Glutamatergic neuron (in vitro differentiated cells): ENCODE data around the gene CMSS1. TPM values are rescaled to one million over a fixed set of nuclear protein-coding genes. Genes with fewer than 3 reads are reported as not detected.

Source experiments
- DNase-seq: peaks from one replicate; pipeline ENCODE4 v3.0.0; 2022
- H3K27ac Mint-ChIP-seq: one replicate; pipeline ENCODE4 v1.8.0; 2020; ENCODE audit warnings: mild to moderate bottlenecking, mixed read lengths, inconsistent platforms; ENCODE audit not compliant: unreplicated experiment
- H3K27me3 Mint-ChIP-seq: one replicate; pipeline ENCODE4 v1.8.0; 2020; ENCODE audit warnings: mild to moderate bottlenecking, moderate library complexity, mixed read lengths, inconsistent platforms; ENCODE audit not compliant: unreplicated experiment
- H3K36me3 Mint-ChIP-seq: one replicate; pipeline ENCODE4 v1.8.0; 2020; ENCODE audit warnings: mild to moderate bottlenecking, mixed read lengths, inconsistent platforms; ENCODE audit not compliant: unreplicated experiment
- H3K4me1 Mint-ChIP-seq: one replicate; pipeline ENCODE4 v1.8.0; 2020; ENCODE audit warnings: mild to moderate bottlenecking, low read depth, mixed read lengths, inconsistent platforms; ENCODE audit not compliant: unreplicated experiment
- H3K4me3 Mint-ChIP-seq: one replicate; pipeline ENCODE4 v1.8.0; 2020; ENCODE audit warnings: mild to moderate bottlenecking, mixed read lengths, inconsistent platforms; ENCODE audit not compliant: unreplicated experiment
- H3K9me3 Mint-ChIP-seq: one replicate; pipeline ENCODE4 v1.8.0; 2020; ENCODE audit warnings: mild to moderate bottlenecking, moderate library complexity, mixed read lengths, inconsistent platforms; ENCODE audit not compliant: unreplicated experiment
- total RNA-seq: library from RNA; stranded (reverse); fragmentation: NEBNext Ultra II Directional; extraction: Animal tissue kit (Norgen Biotek cat#: 25700); gene quantifications from one replicate; pipeline ENCODE4 v1.2.1, GENCODE V29; 2021; ENCODE audit not compliant: unreplicated experiment
- TF ChIP-seq, protein P1 (sequence below): fragments of 200-600 bp; sonication (generic); IDR thresholded peaks from one replicate; pipeline ENCODE4 v1.5.0; 2021; ENCODE audit not compliant: partially characterized antibody, unreplicated experiment

Gene CMSS1
- total RNA-seq, 1 donor from 2014 or later, result 37.8 TPM

DNA sequence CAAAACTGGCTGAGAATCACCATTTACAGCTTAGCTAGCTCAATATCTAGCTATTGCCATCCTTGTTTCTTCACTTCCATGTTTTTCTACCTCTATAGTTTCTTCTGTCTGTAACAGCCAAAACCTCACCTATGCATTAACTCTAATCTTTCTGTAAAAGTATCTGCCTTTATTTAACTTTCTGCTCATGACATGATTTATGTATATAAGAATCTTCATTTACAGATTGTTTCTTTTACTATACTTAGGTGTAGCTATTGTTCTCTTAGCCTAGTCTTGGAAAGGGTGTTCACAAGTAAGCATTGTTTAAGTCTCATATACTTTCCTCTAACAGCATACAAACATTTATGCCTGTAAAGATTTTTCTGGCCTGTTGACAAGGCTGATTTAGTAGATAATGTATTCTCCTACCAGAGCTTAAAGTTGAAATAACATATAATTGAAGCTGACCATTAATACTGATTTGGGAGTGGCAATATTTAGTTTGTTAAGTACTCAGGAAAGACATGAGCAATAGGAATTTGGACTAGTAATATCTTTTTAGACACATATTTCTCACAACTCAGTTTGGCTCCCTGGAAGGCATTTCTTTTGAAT is 287.3 kb downstream of the CMSS1 start:
- DNase-seq, result no peak
- no peaks in the 10 kb centered on the region for H3K36me3 Mint-ChIP-seq
- H3K9me3 Mint-ChIP-seq, result no peaks in the 10 kb centered on the region
- H3K27me3 Mint-ChIP-seq, result no peaks in the 10 kb centered on the region
- no peak overlapping the region for H3K4me3 Mint-ChIP-seq
- no peak overlapping the region for H3K27ac Mint-ChIP-seq
- H3K4me1 Mint-ChIP-seq, result no peaks in the 10 kb centered on the region
- TF ChIP-seq, protein P1, sequence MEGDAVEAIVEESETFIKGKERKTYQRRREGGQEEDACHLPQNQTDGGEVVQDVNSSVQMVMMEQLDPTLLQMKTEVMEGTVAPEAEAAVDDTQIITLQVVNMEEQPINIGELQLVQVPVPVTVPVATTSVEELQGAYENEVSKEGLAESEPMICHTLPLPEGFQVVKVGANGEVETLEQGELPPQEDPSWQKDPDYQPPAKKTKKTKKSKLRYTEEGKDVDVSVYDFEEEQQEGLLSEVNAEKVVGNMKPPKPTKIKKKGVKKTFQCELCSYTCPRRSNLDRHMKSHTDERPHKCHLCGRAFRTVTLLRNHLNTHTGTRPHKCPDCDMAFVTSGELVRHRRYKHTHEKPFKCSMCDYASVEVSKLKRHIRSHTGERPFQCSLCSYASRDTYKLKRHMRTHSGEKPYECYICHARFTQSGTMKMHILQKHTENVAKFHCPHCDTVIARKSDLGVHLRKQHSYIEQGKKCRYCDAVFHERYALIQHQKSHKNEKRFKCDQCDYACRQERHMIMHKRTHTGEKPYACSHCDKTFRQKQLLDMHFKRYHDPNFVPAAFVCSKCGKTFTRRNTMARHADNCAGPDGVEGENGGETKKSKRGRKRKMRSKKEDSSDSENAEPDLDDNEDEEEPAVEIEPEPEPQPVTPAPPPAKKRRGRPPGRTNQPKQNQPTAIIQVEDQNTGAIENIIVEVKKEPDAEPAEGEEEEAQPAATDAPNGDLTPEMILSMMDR, result no peak

DNA sequence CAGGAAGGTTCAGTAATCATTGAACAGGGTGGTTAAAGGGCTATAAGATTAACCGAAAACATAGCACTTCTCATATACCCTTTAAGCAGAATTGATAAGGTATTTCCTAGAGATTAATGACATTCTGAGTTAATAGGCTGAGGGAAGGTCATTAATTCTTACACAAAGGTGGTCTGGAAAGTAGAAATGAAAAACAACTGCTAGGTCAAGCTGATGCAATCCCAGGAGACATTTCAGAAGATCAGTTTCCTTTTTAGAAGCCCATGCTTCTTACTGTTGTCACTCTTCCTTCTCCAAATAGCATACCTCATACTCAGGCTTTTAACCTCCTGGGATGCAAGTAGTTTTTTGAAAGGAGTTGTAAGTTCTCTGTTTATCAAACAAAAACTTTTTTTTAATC is 287.8 kb downstream of the CMSS1 start:
- no peaks in the 10 kb centered on the region for H3K9me3 Mint-ChIP-seq
- TF ChIP-seq, protein P1, result no peak
- no peaks in the 10 kb centered on the region for H3K27me3 Mint-ChIP-seq
- H3K4me3 Mint-ChIP-seq, result no peak overlapping the region
- DNase-seq, result no peak
- H3K36me3 Mint-ChIP-seq, result no peaks in the 10 kb centered on the region
- no peaks in the 10 kb centered on the region for H3K4me1 Mint-ChIP-seq
- no peak overlapping the region for H3K27ac Mint-ChIP-seq

DNA sequence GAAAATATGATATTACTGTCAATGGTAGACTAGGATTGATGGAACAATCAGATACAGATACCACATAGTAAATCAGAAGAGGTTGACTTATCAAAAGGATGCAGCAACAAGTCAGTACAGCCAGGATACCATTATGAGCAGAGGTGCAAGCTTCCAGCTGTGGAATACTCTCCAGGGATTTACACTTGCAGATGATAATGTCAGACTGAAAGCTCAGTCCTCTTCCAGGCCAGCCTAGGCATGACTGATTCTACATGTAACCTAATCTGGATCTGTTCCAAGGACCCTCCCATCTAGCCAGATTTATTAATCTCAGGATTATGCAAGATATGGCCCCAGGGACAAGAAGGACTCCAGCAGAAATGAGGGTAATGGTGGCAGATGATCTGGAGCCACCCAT is 288.4 kb downstream of the CMSS1 start:
- no peak overlapping the region for H3K27ac Mint-ChIP-seq
- H3K27me3 Mint-ChIP-seq, result no peaks in the 10 kb centered on the region
- DNase-seq, result no peak
- H3K9me3 Mint-ChIP-seq, result no peaks in the 10 kb centered on the region
- H3K4me3 Mint-ChIP-seq, result no peak overlapping the region
- H3K36me3 Mint-ChIP-seq, result no peaks in the 10 kb centered on the region
- TF ChIP-seq, protein P1, result no peak
- H3K4me1 Mint-ChIP-seq, result no peaks in the 10 kb centered on the region

DNA sequence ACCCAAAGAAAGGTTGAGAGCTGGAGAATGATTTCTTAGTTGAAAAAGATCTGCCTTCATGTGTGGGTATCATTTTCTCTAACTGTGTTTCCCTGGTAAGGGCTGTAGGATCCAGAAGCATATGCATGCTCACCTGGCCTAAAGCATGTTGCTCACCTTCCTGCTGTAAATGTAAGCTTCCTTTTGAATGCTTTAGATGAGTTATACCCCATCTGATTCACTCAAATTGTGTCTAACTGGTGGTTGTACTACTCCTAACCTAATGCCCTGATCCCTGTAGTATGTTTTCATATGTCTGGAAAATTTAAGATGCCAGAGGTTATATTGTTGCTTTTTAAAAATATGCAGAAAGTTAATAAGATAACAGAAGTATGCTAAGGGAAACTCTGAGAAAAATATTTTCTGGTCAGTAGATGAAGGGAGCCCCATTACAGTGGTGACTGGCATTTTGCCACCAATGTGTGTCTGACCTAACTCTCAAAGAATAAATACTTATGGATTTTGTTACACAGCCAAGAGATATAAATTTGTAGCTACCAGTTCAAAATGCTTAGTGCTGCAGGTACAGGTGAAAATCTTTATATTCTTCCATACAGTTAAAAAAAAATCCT is 289.0 kb downstream of the CMSS1 start:
- H3K27me3 Mint-ChIP-seq, result no peaks in the 10 kb centered on the region
- H3K9me3 Mint-ChIP-seq, result no peaks in the 10 kb centered on the region
- no peak overlapping the region for H3K4me3 Mint-ChIP-seq
- no peaks in the 10 kb centered on the region for H3K36me3 Mint-ChIP-seq
- TF ChIP-seq, protein P1, result no peak
- DNase-seq, result no peak
- H3K4me1 Mint-ChIP-seq, result no peaks in the 10 kb centered on the region
- no peak overlapping the region for H3K27ac Mint-ChIP-seq

DNA sequence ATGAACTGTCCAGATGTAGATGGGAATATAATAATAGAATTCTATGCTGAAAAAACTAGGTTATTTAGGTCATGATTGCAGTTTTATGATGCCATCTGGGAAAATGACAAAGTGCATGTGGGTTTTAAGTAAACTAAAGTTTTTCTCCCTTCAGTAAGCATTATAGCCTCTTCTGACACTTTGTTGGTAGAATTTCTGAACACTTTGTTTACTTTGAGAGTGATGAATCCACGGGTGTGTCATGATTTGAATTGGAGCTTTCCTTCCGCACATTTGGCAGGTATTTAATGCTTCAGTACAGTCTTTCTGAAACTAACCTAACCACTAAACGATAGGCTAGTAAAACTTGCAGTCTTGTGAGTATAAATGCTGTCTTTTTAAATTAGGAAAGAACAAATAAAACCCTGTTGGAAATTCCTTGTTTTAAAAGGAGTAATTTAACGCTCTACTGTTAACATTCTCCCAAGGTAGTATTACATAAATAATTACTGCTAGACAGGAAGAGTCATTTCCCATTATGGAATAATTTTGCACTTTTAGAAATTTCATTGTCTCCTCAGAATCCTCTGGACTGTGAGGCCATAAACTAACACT is 289.7 kb downstream of the CMSS1 start:
- Mint-ChIP-seq H3K27ac (no peak overlapping the region), H3K9me3 (no peaks in the 10 kb centered on the region), H3K27me3 (no peaks in the 10 kb centered on the region), H3K36me3 (no peaks in the 10 kb centered on the region), H3K4me3 (no peak overlapping the region), H3K4me1 (no peaks in the 10 kb centered on the region)
- DNase-seq, result no peak
- TF ChIP-seq, protein P1, result no peak
